Keratinocyte (primary cell): Measurements from ENCODE around the gene C9orf153. TPM values are rescaled to one million over a fixed set of nuclear protein-coding genes. Genes with fewer than 3 reads are reported as not detected.
A peak's percentile ranks its signal among the peaks of the same experiment; 100 is the strongest.

ENCODE experiments used
- DNase-seq: peaks from one replicate; pipeline ENCODE4 v3.0.0-alpha.2; 2011; ENCODE audit warnings: low read depth, missing footprints, low spot score
- FAIRE-seq: peaks from 2 replicates; lab custom pipeline; 2011; peaks lifted over from hg19 to GRCh38; lab: Jason Lieb, UNC
- H2AFZ ChIP-seq: 2 replicates; pipeline ENCODE4 v1.6.0; 2012; ENCODE audit warnings: low read length, control low read depth, inconsistent platforms; ENCODE audit not compliant: control insufficient read depth
- H3K27ac ChIP-seq: 2 replicates; pipeline ENCODE4 v1.5.1; 2011; ENCODE audit warnings: low read length; ENCODE audit not compliant: control insufficient read depth, insufficient read depth
- H3K27me3 ChIP-seq: 3 replicates; pipeline ENCODE4 v1.6.0; 2011; ENCODE audit warnings: low read length; ENCODE audit not compliant: control insufficient read depth, insufficient read depth; ENCODE audit errors: extremely low read depth
- H3K36me3 ChIP-seq, 2 experiments: 2 replicates in 1 of 2; 3 replicates in 1 of 2; pipeline ENCODE4 v1.5.1; 2011; ENCODE audit warnings: low read length in 2 of 2, mild to moderate bottlenecking in 1 of 2; ENCODE audit not compliant: control insufficient read depth in 2 of 2, insufficient read depth in 2 of 2; ENCODE audit errors: extremely low read depth in 1 of 2
- H3K4me1 ChIP-seq: 3 replicates; pipeline ENCODE4 v1.5.1; 2011; ENCODE audit warnings: low read length; ENCODE audit not compliant: control insufficient read depth, insufficient read depth; ENCODE audit errors: extremely low read depth
- H3K4me2 ChIP-seq: 3 replicates; pipeline ENCODE4 v1.6.0; 2011; ENCODE audit warnings: low read depth, low read length; ENCODE audit not compliant: control insufficient read depth, insufficient read depth; ENCODE audit errors: extremely low read depth
- H3K4me3 ChIP-seq, 3 experiments: fragments of 200-600 bp in 1 of 3; sonication (generic) in 1 of 3; 2 replicates in 2 of 3; 3 replicates in 1 of 3; pipeline ENCODE4 v1.5.1; 2011 to 2016; ENCODE audit warnings: low read length in 3 of 3, mild to moderate bottlenecking in 3 of 3, control low read depth in 2 of 3, inconsistent platforms in 1 of 3, low read depth in 1 of 3, mixed read lengths in 1 of 3, mixed run types in 1 of 3, moderate library complexity in 1 of 3; ENCODE audit not compliant: control insufficient read depth in 2 of 3, insufficient read depth in 2 of 3; ENCODE audit errors: extremely low read depth in 1 of 3
- H3K79me2 ChIP-seq: 2 replicates; pipeline ENCODE4 v1.6.0; 2012; ENCODE audit warnings: low read length; ENCODE audit not compliant: control insufficient read depth, insufficient read depth
- H3K9ac ChIP-seq: 3 replicates; pipeline ENCODE4 v1.6.0; 2011; ENCODE audit warnings: low read length; ENCODE audit not compliant: control insufficient read depth, insufficient read depth; ENCODE audit errors: extremely low read depth
- H3K9me1 ChIP-seq: 3 replicates; pipeline ENCODE4 v1.6.0; 2011; ENCODE audit warnings: low read length; ENCODE audit not compliant: control insufficient read depth, insufficient read depth; ENCODE audit errors: extremely low read depth
- H3K9me3 ChIP-seq: 2 replicates; pipeline ENCODE4 v1.5.1; 2012; ENCODE audit warnings: low read depth, low read length; ENCODE audit not compliant: control insufficient read depth
- H4K20me1 ChIP-seq: 3 replicates; pipeline ENCODE4 v1.6.0; 2011; ENCODE audit warnings: low read length; ENCODE audit not compliant: control insufficient read depth, insufficient read depth; ENCODE audit errors: extremely low read depth
- CTCF ChIP-seq, 3 experiments: IDR thresholded peaks in 1 of 3; conservative IDR thresholded peaks in 1 of 3; optimal IDR thresholded peaks in 1 of 3; 2 replicates in 2 of 3; 3 replicates in 1 of 3; pipeline versions ENCODE3 to v1.5.1; 2011; ENCODE audit warnings: low read length in 3 of 3, mild to moderate bottlenecking in 3 of 3, moderate library complexity in 2 of 3, control low read depth in 1 of 3, inconsistent platforms in 1 of 3; ENCODE audit not compliant: insufficient read depth in 2 of 3; ENCODE audit errors: extremely low read depth in 1 of 3
- EZH2 ChIP-seq: IDR thresholded peaks from one replicate; pipeline ENCODE4 v1.6.1; 2012; ENCODE audit warnings: inconsistent platforms, mild to moderate bottlenecking, low read length, moderate library complexity
- dilution Hi-C: fragments of 300-500 bp; cut with MboI; formaldehyde crosslinking; loops from one replicate; pipeline ENCODE4 v1.7.0; 2020; ENCODE audit warnings: low sequenced_read_pairs; ENCODE audit not compliant: extremely low pct_ligation_motif_present
- polyA plus RNA-seq, 5 experiments: library from polyadenylated mRNA; depleted of rRNA in 3 of 5; stranded (reverse) in 3 of 5; stranded (forward) in 1 of 5; unstranded in 1 of 5; fragments of >200 nt; gene quantifications; 1 replicate in 1 of 5; 2 replicates in 3 of 5; 3 replicates in 1 of 5; pipeline versions ENCODE4 v1.2.1 to v1.2.3, GENCODE V29; 2011 to 2012; ENCODE audit warnings: missing spikeins in 2 of 5, low read depth in 1 of 5, low replicate concordance in 1 of 5

Gene C9orf153
- polyA plus RNA-seq, 1 donor (not counting 4 experiments of a cell fraction or from before 2014, with no cell fraction given), result not detected

- H3K27me3 ChIP-seq, result no peaks in the 10 kb centered on the region
- H4K20me1 ChIP-seq, result no peaks in the 10 kb centered on the region
- no peaks in the 10 kb centered on the region for H3K9me3 ChIP-seq
- no peak overlapping the region for H3K27ac ChIP-seq
- H3K79me2 ChIP-seq, result peaks cover 14% of the 10 kb centered on the region
- no peak overlapping the region for H3K4me3 ChIP-seq
- TF ChIP-seq EZH2, result no peak
- no peak for TF ChIP-seq CTCF (optimal IDR thresholded peaks at IDR 0.05 in 1 of 3, IDR thresholded peaks at IDR 0.05 in 1 of 3, conservative IDR thresholded peaks at IDR 0.05 in 1 of 3; ENCODE audit: extremely low read depth in 1 of 3, insufficient read depth in 2 of 3, low read length in 3 of 3)
- no peak for FAIRE-seq
- H3K4me2 ChIP-seq, result no peak overlapping the region
- no peaks in the 10 kb centered on the region for H3K9me1 ChIP-seq
- H3K36me3 ChIP-seq, result peaks cover 0 to 3% of the 10 kb centered on the region in 2 experiments
- dilution Hi-C loops, result no loop called here
- no peak overlapping the region for H2AFZ ChIP-seq
- H3K4me1 ChIP-seq, result peaks cover 10% of the 10 kb centered on the region
- H3K9ac ChIP-seq, result no peak overlapping the region
- no peak for DNase-seq
Measured at GRCh38 chr9:86285261-86285660, 25.8 kb upstream of the C9orf153 start.

DNA sequence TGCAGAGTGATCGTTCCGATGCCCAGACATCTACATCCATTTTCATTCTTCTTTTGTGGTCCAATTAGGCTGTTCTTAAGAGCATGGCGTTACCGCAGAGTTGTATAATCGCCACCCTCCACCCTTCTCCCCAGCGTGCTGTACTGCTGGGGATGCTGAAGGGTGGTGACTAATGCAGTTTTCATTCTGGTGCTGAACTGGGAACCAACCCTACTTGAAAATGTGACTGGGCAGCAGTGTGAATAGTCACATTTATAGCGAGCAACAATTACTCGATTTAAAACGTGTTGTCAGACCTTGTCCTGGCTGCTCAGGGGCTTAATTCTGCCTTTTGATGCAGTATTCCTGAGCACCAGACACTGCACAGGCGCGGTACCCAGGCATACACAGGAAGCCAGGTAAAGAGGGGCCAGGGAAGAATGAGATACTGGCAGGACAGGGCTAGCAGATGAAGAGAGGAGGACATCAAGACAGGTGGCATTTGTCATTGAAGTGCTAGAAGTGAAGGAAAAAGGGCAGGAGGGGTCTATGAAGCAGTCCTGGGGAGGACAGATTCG, 23.6 kb upstream of the C9orf153 start:
- Histone ChIP-seq H3K27ac (peak overlapping the region; percentile 87), H3K27me3 (no peaks in the 10 kb centered on the region), H3K4me3 (peak overlapping the region; percentile 65 to 89 (median 81)), H3K9me3 (no peaks in the 10 kb centered on the region), H3K4me1 (peaks cover 10% of the 10 kb centered on the region), H3K36me3 (peaks cover 1 to 6% of the 10 kb centered on the region in 2 experiments), H3K9me1 (peaks cover 3% of the 10 kb centered on the region), H2AFZ (peak overlapping the region; percentile 93), H3K79me2 (peaks cover 32% of the 10 kb centered on the region), H4K20me1 (no peaks in the 10 kb centered on the region), H3K4me2 (peak overlapping the region; percentile 84), H3K9ac (peak overlapping the region; percentile 85)
- dilution Hi-C loops, result no loop called here
- FAIRE-seq, result peak; percentile 46
- DNase-seq, result peak; percentile 44
- no peak for TF ChIP-seq EZH2
- TF ChIP-seq CTCF (optimal IDR thresholded peaks at IDR 0.05 in 1 of 3, IDR thresholded peaks at IDR 0.05 in 1 of 3, conservative IDR thresholded peaks at IDR 0.05 in 1 of 3; ENCODE audit: extremely low read depth in 1 of 3, insufficient read depth in 2 of 3, low read length in 3 of 3), result no peak
